Measurements from ENCODE around the gene GC. TPM values are rescaled to one million over a fixed set of nuclear protein-coding genes. Genes with fewer than 3 reads are reported as not detected.

The GC gene
- total RNA-seq, 4 donors from 2014 or later = not detected

DNA sequence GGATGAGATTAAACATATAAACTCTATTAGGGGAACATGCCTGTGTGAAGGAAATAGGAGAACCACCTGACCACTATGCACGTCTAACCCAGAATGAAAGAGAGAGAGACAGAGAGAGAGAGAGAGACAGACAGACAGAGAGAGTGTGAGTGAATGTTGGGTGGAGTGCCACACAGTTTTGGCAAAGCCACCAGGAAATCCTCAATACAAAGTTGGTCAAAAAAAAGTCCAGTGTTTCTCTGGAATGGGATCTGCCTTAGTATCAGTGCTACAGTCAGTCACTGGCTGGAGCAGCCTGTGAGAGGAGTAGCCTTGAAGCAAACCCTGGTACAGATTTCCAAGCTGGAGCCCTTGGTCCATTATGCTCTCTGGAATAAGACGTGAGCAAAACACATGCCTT, 91.7 kb downstream of the GC start:
- TF ChIP-seq, protein P1, sequence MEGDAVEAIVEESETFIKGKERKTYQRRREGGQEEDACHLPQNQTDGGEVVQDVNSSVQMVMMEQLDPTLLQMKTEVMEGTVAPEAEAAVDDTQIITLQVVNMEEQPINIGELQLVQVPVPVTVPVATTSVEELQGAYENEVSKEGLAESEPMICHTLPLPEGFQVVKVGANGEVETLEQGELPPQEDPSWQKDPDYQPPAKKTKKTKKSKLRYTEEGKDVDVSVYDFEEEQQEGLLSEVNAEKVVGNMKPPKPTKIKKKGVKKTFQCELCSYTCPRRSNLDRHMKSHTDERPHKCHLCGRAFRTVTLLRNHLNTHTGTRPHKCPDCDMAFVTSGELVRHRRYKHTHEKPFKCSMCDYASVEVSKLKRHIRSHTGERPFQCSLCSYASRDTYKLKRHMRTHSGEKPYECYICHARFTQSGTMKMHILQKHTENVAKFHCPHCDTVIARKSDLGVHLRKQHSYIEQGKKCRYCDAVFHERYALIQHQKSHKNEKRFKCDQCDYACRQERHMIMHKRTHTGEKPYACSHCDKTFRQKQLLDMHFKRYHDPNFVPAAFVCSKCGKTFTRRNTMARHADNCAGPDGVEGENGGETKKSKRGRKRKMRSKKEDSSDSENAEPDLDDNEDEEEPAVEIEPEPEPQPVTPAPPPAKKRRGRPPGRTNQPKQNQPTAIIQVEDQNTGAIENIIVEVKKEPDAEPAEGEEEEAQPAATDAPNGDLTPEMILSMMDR (IDR thresholded peaks at IDR 0.05; ENCODE audit: low read depth) = no peak

Small RNAs within 50 kb of the gene (small RNA-seq; reads per million reads assigned to genes)
- gene RNA5SP163 = not detected

Other genes starting within 250 kb of the GC start
- not detected for gene NPFFR2, start 247.9 kb upstream of the GC start, total RNA-seq

Data from subcutaneous adipose tissue (tissue), 4 donors.